WTC11 (cell line): Measurements from ENCODE around the gene SORCS2. TPM values are rescaled to one million over a fixed set of nuclear protein-coding genes. Genes with fewer than 3 reads are reported as not detected.

ENCODE experiments used
- ATAC-seq: fragments of 200-7000 bp; cut with Tn5 transposase; 2 replicates; pipeline ENCODE4 v1.10.0; 2021; ENCODE audit warnings: mild to moderate bottlenecking, moderate library complexity
- CTCF ChIA-PET: fragments of 300-600 bp; sonication (Branson Sonifier 250); formaldehyde crosslinking; loops from one replicate; lab custom pipeline; 2021; ENCODE audit warnings: antibody characterized with exemption; lab: Charles Lee
- POLR2A ChIA-PET: fragments of 350-600 bp; sonication (Branson Sonifier 250); formaldehyde crosslinking; loops from one replicate; lab custom pipeline; 2021; ENCODE audit warnings: antibody characterized with exemption; lab: Charles Lee
- DNase-seq: peaks from one replicate; pipeline ENCODE4 v3.0.0; 2021; ENCODE audit warnings: low spot score
- H3K27ac Mint-ChIP-seq: 2 replicates; pipeline ENCODE4 v1.8.0; 2021; ENCODE audit warnings: mixed read lengths
- H3K27me3 Mint-ChIP-seq: 2 replicates; pipeline ENCODE4 v1.8.0; 2021; ENCODE audit warnings: low read depth, mild to moderate bottlenecking, moderate library complexity, mixed read lengths
- H3K36me3 Mint-ChIP-seq: 2 replicates; pipeline ENCODE4 v1.8.0; 2021; ENCODE audit warnings: mixed read lengths
- H3K4me1 Mint-ChIP-seq: 2 replicates; pipeline ENCODE4 v1.8.0; 2022; ENCODE audit warnings: mixed read lengths
- H3K4me3 Mint-ChIP-seq: 2 replicates; pipeline ENCODE4 v1.8.0; 2021; ENCODE audit warnings: mild to moderate bottlenecking, moderate library complexity, mixed read lengths
- H3K9me3 Mint-ChIP-seq: 2 replicates; pipeline ENCODE4 v1.8.0; 2021; ENCODE audit warnings: mixed read lengths
- ATF6 ChIP-seq: sonication (generic); formaldehyde crosslinking; IDR thresholded peaks from 2 replicates; pipeline ENCODE4 v1.8.1; 2023; ENCODE audit warnings: mild to moderate bottlenecking, missing genetic modification reagents
- CREM ChIP-seq: sonication (generic); formaldehyde crosslinking; IDR thresholded peaks from 2 replicates; pipeline ENCODE4 v1.8.1; 2022; ENCODE audit warnings: mild to moderate bottlenecking, missing genetic modification reagents, moderate library complexity
- ELF4 ChIP-seq: sonication (generic); formaldehyde crosslinking; IDR thresholded peaks from 2 replicates; pipeline ENCODE4 v1.8.1; 2022; ENCODE audit warnings: low read depth, mild to moderate bottlenecking, moderate library complexity, missing genetic modification reagents
- FOXP1 ChIP-seq: sonication (generic); formaldehyde crosslinking; IDR thresholded peaks from 2 replicates; pipeline ENCODE4 v1.8.0; 2022; ENCODE audit warnings: missing genetic modification reagents, mild to moderate bottlenecking, moderate library complexity, borderline replicate concordance
- GABPB1 ChIP-seq: sonication (generic); formaldehyde crosslinking; IDR thresholded peaks from 2 replicates; pipeline ENCODE4 v1.8.1; 2023; ENCODE audit warnings: mild to moderate bottlenecking, missing genetic modification reagents
- PRRX2 ChIP-seq: fragments of 250-450 bp; sonication (Bioruptor Pico); IDR thresholded peaks from 2 replicates; pipeline ENCODE4 v1.8.0; 2021; ENCODE audit warnings: mild to moderate bottlenecking
- RELA ChIP-seq: sonication (generic); formaldehyde crosslinking; IDR thresholded peaks from 2 replicates; pipeline ENCODE4 v1.8.1; 2022; ENCODE audit warnings: missing genetic modification reagents, mild to moderate bottlenecking, borderline replicate concordance
- SP1 ChIP-seq: sonication (generic); formaldehyde crosslinking; conservative IDR thresholded peaks from 2 replicates; pipeline ENCODE4 v1.8.1; 2022; ENCODE audit warnings: missing genetic modification reagents
- ZBTB21 ChIP-seq: sonication (generic); formaldehyde crosslinking; IDR thresholded peaks from 2 replicates; pipeline ENCODE4 v1.8.1; 2023; ENCODE audit warnings: mild to moderate bottlenecking, missing genetic modification reagents, borderline replicate concordance
- ZNF121 ChIP-seq: sonication (generic); formaldehyde crosslinking; IDR thresholded peaks from 2 replicates; pipeline ENCODE4 v1.8.0; 2023; ENCODE audit warnings: missing genetic modification reagents
- ZNF232 ChIP-seq: sonication (generic); formaldehyde crosslinking; IDR thresholded peaks from 2 replicates; pipeline ENCODE4 v1.8.0; 2022; ENCODE audit warnings: mild to moderate bottlenecking, missing genetic modification reagents
- total RNA-seq: library from RNA; stranded (reverse); gene quantifications from 3 replicates; pipeline ENCODE4 v1.2.3, GENCODE V29; 2021
- TF ChIP-seq, protein P1 (sequence below): fragments of 250-450 bp; sonication (Bioruptor Pico); IDR thresholded peaks from 2 replicates; pipeline ENCODE4 v1.9.0; 2021; ENCODE audit warnings: mild to moderate bottlenecking, borderline replicate concordance
- TF ChIP-seq, protein P2 (sequence below): fragments of 250-450 bp; sonication (Bioruptor Pico); IDR thresholded peaks from 2 replicates; pipeline ENCODE4 v1.9.0; 2021; ENCODE audit warnings: moderate library complexity, mild to moderate bottlenecking, inconsistent platforms, borderline replicate concordance
- TF ChIP-seq, protein P3 (sequence below): fragments of 250-450 bp; sonication (Bioruptor Pico); IDR thresholded peaks from 2 replicates; pipeline ENCODE4 v2.1.2; 2022; ENCODE audit warnings: mild to moderate bottlenecking, moderate library complexity
- TF ChIP-seq, protein P4 (sequence below): sonication (generic); formaldehyde crosslinking; IDR thresholded peaks from 2 replicates; pipeline ENCODE4 v1.8.1; 2022; ENCODE audit warnings: low read depth, missing genetic modification reagents, borderline replicate concordance
- TF ChIP-seq, protein P5 (sequence below): sonication (generic); formaldehyde crosslinking; IDR thresholded peaks from 2 replicates; pipeline ENCODE4 v1.8.0; 2023; ENCODE audit warnings: mild to moderate bottlenecking, missing genetic modification reagents
- TF ChIP-seq, protein P6 (sequence below): sonication (generic); formaldehyde crosslinking; IDR thresholded peaks from 2 replicates; pipeline ENCODE4 v1.8.0; 2022; ENCODE audit warnings: mild to moderate bottlenecking, missing genetic modification reagents

Gene SORCS2
- total RNA-seq, 1 experiment from 2014 or later, result 6.6 TPM

DNA sequence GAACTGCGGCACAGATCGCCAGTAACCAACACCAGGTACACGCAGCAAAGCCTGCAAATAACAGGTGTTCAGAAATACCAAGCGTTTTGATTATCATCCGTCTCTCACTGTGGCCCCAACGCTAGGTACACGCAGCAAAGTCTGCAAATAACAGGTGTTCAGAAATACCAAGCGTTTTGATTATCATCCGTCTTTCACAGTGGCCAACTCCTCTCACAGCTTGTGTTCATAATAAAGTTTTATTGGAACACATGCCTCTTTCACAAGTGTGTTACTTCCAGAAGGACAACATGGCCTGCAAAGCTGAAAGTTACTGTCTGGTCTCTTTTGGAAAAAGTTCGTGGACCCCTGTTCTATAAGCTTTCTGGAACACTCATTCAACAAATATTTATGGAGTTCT, 594.2 kb downstream of the SORCS2 start:
- Mint-ChIP-seq H3K36me3 (peaks cover 3% of the 10 kb centered on the region; the same call in 1 of the 2 replicates), H3K4me3 (no peak overlapping the region), H3K4me1 (no peaks in the 10 kb centered on the region), H3K27me3 (no peaks in the 10 kb centered on the region; the same call in 1 of the 2 replicates), H3K27ac (no peak overlapping the region), H3K9me3 (no peaks in the 10 kb centered on the region)
- CTCF ChIA-PET, result interaction anchor here (2.0 kb wide), 1 partner anchor 16 kb away, joined by 6 read pairs; no protein-coding TSS in a partner anchor
- DNase-seq (no peak), ATAC-seq (no peak)
- POLR2A ChIA-PET, result no interaction called here
- TF ChIP-seq ATF6 (CRISPR knock-in tag), result no peak

GRCh38 chr4:7787067-7787466, 594.7 kb downstream of the SORCS2 start:
- no peak for ATAC-seq
- TF ChIP-seq, protein P1, sequence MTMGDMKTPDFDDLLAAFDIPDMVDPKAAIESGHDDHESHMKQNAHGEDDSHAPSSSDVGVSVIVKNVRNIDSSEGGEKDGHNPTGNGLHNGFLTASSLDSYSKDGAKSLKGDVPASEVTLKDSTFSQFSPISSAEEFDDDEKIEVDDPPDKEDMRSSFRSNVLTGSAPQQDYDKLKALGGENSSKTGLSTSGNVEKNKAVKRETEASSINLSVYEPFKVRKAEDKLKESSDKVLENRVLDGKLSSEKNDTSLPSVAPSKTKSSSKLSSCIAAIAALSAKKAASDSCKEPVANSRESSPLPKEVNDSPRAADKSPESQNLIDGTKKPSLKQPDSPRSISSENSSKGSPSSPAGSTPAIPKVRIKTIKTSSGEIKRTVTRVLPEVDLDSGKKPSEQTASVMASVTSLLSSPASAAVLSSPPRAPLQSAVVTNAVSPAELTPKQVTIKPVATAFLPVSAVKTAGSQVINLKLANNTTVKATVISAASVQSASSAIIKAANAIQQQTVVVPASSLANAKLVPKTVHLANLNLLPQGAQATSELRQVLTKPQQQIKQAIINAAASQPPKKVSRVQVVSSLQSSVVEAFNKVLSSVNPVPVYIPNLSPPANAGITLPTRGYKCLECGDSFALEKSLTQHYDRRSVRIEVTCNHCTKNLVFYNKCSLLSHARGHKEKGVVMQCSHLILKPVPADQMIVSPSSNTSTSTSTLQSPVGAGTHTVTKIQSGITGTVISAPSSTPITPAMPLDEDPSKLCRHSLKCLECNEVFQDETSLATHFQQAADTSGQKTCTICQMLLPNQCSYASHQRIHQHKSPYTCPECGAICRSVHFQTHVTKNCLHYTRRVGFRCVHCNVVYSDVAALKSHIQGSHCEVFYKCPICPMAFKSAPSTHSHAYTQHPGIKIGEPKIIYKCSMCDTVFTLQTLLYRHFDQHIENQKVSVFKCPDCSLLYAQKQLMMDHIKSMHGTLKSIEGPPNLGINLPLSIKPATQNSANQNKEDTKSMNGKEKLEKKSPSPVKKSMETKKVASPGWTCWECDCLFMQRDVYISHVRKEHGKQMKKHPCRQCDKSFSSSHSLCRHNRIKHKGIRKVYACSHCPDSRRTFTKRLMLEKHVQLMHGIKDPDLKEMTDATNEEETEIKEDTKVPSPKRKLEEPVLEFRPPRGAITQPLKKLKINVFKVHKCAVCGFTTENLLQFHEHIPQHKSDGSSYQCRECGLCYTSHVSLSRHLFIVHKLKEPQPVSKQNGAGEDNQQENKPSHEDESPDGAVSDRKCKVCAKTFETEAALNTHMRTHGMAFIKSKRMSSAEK, result no peak
- TF ChIP-seq PRRX2, result no peak
- TF ChIP-seq, protein P2, sequence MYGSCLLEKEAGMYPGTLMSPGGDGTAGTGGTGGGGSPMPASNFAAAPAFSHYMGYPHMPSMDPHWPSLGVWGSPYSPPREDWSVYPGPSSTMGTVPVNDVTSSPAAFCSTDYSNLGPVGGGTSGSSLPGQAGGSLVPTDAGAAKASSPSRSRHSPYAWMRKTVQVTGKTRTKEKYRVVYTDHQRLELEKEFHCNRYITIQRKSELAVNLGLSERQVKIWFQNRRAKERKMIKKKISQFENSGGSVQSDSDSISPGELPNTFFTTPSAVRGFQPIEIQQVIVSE (CRISPR knock-in tag), result no peak
- no peak for TF ChIP-seq FOXP1 (CRISPR knock-in tag)
- no peak for TF ChIP-seq ZNF121 (CRISPR knock-in tag)
- TF ChIP-seq ZNF232 (CRISPR knock-in tag), result no peak
- TF ChIP-seq CREM (CRISPR knock-in tag), result no peak
- TF ChIP-seq SP1 (CRISPR knock-in tag), result no peak
- Mint-ChIP-seq H3K36me3 (peaks cover 7% of the 10 kb centered on the region; the same call in 1 of the 2 replicates), H3K4me3 (no peak overlapping the region), H3K9me3 (no peaks in the 10 kb centered on the region), H3K4me1 (no peaks in the 10 kb centered on the region), H3K27ac (peak overlapping the region; percentile 63; the same call in 1 of the 2 replicates), H3K27me3 (no peaks in the 10 kb centered on the region; the same call in 1 of the 2 replicates)
- ChIA-PET CTCF (interaction anchor here (2.0 kb wide), 1 partner anchor 15 kb away, joined by 6 read pairs; no protein-coding TSS in a partner anchor), POLR2A (no interaction called here)
- DNase-seq, result no peak

- H3K36me3 Mint-ChIP-seq, result peaks cover 9% of the 10 kb centered on the region; the same call in 1 of the 2 replicates
- ATAC-seq, result no peak; the same call in 1 of the 2 replicates
Observed at GRCh38 chr4:7787681-7788141, 595.4 kb downstream of the SORCS2 start.

More at GRCh38 chr4:7787681-7788141, 595.4 kb downstream of the SORCS2 start:
- TF ChIP-seq GABPB1 (CRISPR knock-in tag) (no peak), ZBTB21 (no peak), ELF4 (CRISPR knock-in tag) (no peak), RELA (CRISPR knock-in tag) (no peak)
- TF ChIP-seq, protein P3, sequence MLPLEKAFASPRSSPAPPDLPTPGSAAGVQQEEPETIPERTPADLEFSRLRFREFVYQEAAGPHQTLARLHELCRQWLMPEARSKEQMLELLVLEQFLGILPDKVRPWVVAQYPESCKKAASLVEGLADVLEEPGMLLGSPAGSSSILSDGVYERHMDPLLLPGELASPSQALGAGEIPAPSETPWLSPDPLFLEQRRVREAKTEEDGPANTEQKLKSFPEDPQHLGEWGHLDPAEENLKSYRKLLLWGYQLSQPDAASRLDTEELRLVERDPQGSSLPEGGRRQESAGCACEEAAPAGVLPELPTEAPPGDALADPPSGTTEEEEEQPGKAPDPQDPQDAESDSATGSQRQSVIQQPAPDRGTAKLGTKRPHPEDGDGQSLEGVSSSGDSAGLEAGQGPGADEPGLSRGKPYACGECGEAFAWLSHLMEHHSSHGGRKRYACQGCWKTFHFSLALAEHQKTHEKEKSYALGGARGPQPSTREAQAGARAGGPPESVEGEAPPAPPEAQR (CRISPR knock-in tag), result no peak
- TF ChIP-seq, protein P4, sequence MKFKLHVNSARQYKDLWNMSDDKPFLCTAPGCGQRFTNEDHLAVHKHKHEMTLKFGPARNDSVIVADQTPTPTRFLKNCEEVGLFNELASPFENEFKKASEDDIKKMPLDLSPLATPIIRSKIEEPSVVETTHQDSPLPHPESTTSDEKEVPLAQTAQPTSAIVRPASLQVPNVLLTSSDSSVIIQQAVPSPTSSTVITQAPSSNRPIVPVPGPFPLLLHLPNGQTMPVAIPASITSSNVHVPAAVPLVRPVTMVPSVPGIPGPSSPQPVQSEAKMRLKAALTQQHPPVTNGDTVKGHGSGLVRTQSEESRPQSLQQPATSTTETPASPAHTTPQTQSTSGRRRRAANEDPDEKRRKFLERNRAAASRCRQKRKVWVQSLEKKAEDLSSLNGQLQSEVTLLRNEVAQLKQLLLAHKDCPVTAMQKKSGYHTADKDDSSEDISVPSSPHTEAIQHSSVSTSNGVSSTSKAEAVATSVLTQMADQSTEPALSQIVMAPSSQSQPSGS (CRISPR knock-in tag), result no peak
- TF ChIP-seq, protein P5, sequence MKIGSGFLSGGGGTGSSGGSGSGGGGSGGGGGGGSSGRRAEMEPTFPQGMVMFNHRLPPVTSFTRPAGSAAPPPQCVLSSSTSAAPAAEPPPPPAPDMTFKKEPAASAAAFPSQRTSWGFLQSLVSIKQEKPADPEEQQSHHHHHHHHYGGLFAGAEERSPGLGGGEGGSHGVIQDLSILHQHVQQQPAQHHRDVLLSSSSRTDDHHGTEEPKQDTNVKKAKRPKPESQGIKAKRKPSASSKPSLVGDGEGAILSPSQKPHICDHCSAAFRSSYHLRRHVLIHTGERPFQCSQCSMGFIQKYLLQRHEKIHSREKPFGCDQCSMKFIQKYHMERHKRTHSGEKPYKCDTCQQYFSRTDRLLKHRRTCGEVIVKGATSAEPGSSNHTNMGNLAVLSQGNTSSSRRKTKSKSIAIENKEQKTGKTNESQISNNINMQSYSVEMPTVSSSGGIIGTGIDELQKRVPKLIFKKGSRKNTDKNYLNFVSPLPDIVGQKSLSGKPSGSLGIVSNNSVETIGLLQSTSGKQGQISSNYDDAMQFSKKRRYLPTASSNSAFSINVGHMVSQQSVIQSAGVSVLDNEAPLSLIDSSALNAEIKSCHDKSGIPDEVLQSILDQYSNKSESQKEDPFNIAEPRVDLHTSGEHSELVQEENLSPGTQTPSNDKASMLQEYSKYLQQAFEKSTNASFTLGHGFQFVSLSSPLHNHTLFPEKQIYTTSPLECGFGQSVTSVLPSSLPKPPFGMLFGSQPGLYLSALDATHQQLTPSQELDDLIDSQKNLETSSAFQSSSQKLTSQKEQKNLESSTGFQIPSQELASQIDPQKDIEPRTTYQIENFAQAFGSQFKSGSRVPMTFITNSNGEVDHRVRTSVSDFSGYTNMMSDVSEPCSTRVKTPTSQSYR (CRISPR knock-in tag), result no peak
- TF ChIP-seq, protein P6, sequence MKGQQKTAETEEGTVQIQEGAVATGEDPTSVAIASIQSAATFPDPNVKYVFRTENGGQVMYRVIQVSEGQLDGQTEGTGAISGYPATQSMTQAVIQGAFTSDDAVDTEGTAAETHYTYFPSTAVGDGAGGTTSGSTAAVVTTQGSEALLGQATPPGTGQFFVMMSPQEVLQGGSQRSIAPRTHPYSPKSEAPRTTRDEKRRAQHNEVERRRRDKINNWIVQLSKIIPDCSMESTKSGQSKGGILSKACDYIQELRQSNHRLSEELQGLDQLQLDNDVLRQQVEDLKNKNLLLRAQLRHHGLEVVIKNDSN (CRISPR knock-in tag), result no peak
- no peaks in the 10 kb centered on the region; the same call in 1 of the 2 replicates for H3K27me3 Mint-ChIP-seq
- H3K4me1 Mint-ChIP-seq, result no peaks in the 10 kb centered on the region
- H3K9me3 Mint-ChIP-seq, result no peaks in the 10 kb centered on the region
- H3K27ac Mint-ChIP-seq, result no peak overlapping the region
- POLR2A ChIA-PET, result no interaction called here
- no peak overlapping the region for H3K4me3 Mint-ChIP-seq
- DNase-seq, result no peak
- CTCF ChIA-PET, result no interaction called here
